ENCODE measurements around the gene DAAM1.
A peak's percentile ranks its signal among the peaks of the same experiment; 100 is the strongest.

DAAM1 gene

DNA sequence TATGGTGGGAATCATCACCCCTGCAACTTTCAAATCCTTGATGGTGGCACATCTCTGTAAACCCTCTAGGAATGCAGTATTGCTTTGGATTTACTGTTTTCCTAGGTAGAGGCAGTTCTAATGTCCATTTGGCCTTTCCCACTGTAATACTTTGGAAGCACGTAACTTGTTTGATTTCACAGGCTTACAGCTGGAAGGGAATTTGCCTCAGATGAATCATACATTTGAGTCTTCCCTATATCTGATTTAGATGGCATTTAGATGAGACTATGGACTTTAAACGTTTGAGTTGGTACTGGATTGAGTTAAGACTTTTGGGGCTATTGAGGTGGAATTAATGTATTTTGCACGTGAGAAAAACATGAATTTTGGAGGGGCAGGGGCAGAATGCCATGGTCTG lies 35.9 kb downstream of the DAAM1 start:
- no peak for DNase-seq

DNA sequence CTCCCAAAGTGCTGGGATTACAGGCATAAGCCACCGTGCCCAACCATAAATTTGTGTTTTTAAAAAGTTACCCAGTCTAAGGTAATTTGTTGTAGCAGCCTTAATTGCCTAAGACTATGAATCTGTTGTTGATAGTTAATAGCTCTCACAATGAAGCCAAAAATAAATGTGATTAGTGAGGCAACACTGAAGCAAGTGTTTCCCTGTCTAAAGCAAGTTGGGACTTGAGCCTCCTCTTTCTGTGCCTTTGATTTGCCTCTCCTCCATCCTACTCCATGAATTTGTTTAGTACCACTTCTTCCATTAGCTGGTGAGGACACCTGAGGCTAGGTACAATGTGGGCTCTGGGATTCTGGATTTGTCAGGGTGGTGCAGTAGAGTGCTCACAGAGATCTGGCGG lies 36.8 kb downstream of the DAAM1 start:
- no peak for DNase-seq

DNA sequence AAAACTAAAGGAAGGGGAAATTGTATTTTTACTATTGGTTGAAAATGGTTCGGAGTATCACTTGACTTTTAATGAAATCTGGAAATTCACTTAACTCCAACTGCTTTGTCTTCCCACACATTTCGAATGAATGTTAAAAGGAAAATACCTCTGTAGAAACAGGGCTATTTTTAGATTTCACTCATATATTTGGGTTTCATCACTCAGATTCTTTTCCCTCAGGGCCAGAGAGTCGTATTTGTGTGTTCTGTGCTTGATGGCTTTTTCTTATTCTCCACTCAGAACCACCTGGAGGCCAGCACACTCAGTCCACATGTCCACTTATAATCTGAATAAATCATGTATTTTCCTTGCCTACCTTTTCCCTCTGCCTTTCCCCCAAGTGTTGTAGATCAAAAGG lies 40.0 kb downstream of the DAAM1 start:
- DNase-seq = no peak

DNA sequence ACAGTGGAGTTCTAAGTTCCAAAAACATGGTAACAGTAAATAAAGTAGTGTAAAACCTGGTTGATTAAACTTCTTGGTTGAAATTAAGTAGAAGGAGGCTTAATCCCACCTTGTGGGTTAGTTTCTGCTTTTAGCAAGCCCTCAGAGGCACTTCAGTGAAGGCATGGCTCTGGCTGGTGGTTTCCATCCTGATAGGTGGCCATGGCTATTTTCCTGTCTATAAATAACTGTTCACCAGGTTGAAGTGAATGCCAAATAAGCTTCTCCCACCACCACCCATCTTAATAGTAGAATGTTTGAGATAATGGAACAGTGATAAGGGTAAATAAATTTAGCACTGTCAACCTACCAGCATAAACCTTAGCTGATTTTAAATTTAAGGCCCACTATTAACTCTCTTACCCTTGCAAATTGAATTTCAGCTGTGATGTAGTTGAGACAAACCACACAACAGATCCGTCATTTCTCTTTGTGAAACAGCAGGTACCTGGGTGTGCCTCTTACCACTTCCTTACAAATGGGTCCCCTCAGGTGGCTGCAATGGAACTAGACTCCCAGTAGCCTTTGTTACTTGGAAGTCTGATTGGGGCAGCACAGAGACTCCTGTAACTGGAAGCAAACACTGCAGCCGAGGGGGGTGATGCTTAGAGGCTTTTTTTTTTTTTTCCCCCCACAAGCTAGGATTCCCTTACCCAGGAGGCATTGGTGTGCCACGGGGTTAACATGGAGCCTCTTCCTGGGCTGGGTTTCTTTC lies 41.4 kb downstream of the DAAM1 start:
- no peak for DNase-seq

DNA sequence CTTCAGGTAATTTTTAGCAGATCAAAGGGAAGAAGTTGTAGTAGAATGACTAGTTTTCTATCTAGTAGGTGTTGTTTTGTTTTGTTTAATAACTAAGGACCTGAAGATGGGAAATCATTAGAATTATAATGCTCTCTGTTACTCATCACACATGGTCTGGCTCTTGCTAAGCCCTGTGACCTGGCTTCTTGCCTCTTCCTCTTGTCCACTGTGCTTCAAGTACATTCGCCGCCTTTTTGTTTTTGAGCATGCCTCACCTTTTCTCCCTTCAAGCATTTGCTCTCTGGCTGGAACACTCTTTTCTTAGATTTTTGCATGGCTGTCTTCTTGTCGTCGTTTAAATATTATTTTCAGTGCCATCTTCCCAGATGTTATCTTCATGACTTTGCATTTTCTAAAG lies 47.7 kb downstream of the DAAM1 start:
- no peak for DNase-seq

DNA sequence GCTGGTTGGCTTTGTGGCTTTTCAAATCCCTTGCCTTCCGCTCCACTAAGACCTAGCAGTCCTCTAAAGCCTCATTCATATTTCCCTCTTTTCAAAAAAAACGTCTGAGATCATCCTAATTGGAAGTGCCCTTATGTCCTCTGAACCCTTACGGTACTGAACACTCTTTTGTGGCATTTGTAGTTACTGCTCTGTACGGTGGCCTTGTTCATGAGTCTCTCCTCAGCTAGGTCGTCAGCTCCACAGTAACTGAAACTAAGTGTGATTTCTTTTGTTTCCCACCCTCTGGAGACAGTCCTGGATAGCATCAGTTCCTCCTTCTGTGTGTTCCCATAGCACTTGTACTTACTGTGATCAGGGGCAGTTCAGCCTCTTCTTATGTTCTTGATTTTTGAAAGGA lies 49.7 kb downstream of the DAAM1 start:
- no peak for DNase-seq

GRCh38 chr14:59239022-59239421 lies 50.6 kb downstream of the DAAM1 start:
- no peak for DNase-seq

GRCh38 chr14:59240356-59240755 lies 51.9 kb downstream of the DAAM1 start:
- DNase-seq = no peak

- no peak for DNase-seq
Observed at GRCh38 chr14:59241121-59241520, 52.7 kb downstream of the DAAM1 start.

GRCh38 chr14:59243174-59243573 lies 54.7 kb downstream of the DAAM1 start:
- no peak for DNase-seq

GRCh38 chr14:59244581-59244980 lies 56.1 kb downstream of the DAAM1 start:
- DNase-seq = no peak

DNA sequence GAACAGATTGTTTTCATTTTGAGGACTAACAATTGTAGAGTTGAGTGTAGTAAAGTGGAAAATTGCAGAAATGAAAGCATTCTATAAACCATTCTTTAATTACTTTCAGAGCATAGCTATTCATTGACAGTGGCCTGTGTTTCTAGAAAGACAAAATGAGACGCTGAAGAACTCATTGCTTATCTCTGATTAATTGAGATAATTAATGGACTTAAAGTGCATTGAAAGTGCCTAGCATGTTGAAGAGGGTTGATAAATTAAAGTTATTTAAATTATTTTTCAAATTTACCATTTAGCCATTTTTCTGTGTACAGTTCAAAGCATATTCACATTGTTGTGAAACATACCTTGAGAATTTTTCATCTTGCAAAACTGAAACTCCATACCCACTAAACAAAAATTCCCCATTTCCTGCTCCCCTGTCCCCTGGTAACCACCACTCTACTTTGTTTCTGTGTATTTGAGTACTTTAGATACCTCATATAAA lies 57.4 kb downstream of the DAAM1 start:
- no peak for DNase-seq

DNA sequence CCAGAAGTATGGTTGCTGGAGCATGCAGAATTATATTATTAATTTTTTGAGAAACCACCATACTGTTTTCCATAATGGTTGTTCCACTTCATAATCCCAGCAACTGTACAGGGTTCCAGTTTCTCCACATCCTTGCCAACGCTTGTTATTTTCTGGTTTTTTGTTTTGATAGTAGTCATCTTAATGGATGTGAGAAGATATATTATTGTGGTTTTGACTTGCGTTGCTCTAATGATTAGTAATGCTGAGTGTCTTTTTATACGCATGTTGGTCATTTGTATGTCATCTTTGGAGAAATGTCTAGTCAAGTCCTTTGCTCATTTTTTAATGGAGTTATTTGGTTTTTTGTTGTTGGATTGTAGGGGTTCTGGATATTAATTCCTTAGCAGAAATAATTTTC lies 58.1 kb downstream of the DAAM1 start:
- no peak for DNase-seq

GRCh38 chr14:59247801-59248584 lies 59.5 kb downstream of the DAAM1 start:
- DNase-seq = no peak

GRCh38 chr14:59249029-59249428 lies 60.6 kb downstream of the DAAM1 start:
- DNase-seq = no peak

GRCh38 chr14:59251811-59252771 lies 63.6 kb downstream of the DAAM1 start:
- peak in 1 of 2 experiments; percentile 15 for DNase-seq

DNA sequence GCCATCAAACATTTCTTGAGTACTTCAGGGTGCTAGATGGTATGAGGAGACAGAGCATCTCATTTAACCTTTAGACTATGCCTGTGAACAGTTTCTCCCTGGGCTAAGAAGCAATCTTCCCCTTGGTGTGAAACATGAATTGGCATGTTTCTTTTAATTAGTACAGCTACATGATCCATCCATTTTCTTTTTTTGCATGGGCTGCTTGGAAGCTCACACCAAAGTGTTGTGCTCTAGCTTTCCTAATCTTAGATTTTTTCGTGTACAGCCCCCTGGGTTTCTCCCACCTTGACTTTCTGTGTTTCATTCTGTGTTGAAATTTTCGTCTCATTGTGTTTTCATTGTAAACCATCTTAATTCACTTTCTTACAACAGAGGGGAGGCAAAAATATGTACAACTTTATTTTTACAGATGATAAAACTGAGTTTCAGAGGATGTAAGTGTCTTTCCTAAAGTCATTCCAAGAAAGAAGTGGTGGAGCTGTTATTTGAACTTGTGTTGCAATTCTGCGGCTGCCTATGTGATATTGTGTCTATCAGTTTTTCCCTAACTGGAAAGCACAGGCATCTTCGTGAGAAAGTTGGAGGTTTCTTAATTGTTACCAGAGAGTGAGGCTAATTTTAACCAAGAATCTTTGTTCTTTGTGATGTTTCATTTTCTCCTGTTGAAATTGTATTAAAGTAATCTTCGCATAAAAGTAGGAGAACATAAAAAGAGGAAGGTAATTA lies 64.5 kb downstream of the DAAM1 start:
- no peak for DNase-seq

GRCh38 chr14:59253527-59253926 lies 65.1 kb downstream of the DAAM1 start:
- DNase-seq = no peak

DNA sequence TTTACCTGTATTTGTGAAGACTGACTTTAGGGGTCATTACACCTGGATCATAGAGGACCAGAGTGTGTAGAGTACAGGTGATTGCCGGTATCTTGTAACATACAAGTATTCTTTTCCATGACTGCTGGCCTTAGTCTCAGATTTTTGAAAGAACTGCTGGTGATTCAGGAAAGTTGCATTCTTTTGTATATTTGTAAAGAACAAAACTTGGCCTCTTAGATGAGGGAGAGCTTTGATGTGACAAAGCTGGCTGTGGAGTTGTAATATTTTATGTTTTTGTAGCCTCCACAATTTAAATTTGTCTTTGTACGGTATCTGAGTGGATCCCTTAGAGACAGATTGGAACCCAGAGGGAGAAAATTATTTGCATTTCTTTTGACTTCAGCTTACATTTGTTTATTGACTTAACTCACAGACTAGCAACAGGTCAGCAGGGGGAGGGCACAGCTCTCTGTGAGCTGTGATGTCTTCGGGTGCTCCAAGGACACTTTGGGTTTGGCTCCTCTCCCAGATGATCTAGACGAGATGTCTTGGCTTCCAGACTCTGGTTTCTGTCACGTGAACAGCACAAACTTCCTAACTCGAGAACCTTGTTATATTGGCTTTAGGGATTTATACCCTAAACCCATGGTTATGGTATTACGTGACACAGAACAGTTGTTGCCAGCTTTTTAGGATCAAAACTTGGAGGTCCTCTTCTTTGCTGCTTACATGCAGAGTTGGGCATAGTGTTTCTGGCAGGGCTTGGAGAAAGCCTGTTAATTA lies 65.9 kb downstream of the DAAM1 start:
- no peak for DNase-seq

- no peak for DNase-seq
Observed at GRCh38 chr14:59254911-59255545, 66.6 kb downstream of the DAAM1 start.

- no peak for DNase-seq
Observed at GRCh38 chr14:59256331-59256730, 67.9 kb downstream of the DAAM1 start.
